ENCODE data around the gene CELF1. TPM values are rescaled to one million over a fixed set of nuclear protein-coding genes. Genes with fewer than 3 reads are reported as not detected.
"Not testable (repeated sequence)": the region's sequence is repeated elsewhere in the genome, so short reads cannot be mapped to it uniquely, and the experiment has no call there.

Gene CELF1
- total RNA-seq, 1 donor from 2014 or later: 97.5 TPM

- DNase-seq (no peak), ATAC-seq (no peak)
- Histone ChIP-seq H3K27me3 (no peaks in the 10 kb centered on the region), H3K4me1 (peaks cover under 1% of the 10 kb centered on the region), H3K4me3 (no peak overlapping the region), H3K36me3 (no peaks in the 10 kb centered on the region), H3K9me3 (no peaks in the 10 kb centered on the region), H3K27ac (no peak overlapping the region)
- intact Hi-C loops (cut with DNase I): no loop called here
- TF ChIP-seq, protein P1, sequence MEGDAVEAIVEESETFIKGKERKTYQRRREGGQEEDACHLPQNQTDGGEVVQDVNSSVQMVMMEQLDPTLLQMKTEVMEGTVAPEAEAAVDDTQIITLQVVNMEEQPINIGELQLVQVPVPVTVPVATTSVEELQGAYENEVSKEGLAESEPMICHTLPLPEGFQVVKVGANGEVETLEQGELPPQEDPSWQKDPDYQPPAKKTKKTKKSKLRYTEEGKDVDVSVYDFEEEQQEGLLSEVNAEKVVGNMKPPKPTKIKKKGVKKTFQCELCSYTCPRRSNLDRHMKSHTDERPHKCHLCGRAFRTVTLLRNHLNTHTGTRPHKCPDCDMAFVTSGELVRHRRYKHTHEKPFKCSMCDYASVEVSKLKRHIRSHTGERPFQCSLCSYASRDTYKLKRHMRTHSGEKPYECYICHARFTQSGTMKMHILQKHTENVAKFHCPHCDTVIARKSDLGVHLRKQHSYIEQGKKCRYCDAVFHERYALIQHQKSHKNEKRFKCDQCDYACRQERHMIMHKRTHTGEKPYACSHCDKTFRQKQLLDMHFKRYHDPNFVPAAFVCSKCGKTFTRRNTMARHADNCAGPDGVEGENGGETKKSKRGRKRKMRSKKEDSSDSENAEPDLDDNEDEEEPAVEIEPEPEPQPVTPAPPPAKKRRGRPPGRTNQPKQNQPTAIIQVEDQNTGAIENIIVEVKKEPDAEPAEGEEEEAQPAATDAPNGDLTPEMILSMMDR (IDR thresholded peaks at IDR 0.05): no peak
These were observed 5.8 kb upstream of the CELF1 start for GRCh38 chr11:47558695-47559094.

GRCh38 chr11:47557004-47557403 lies 4.1 kb upstream of the CELF1 start:
- H3K4me3 ChIP-seq; H3K27ac ChIP-seq; H3K36me3 ChIP-seq; ATAC-seq; H3K4me1 ChIP-seq; intact Hi-C loops (cut with DNase I); H3K27me3 ChIP-seq; H3K9me3 ChIP-seq; DNase-seq: not testable (repeated sequence)

DNA sequence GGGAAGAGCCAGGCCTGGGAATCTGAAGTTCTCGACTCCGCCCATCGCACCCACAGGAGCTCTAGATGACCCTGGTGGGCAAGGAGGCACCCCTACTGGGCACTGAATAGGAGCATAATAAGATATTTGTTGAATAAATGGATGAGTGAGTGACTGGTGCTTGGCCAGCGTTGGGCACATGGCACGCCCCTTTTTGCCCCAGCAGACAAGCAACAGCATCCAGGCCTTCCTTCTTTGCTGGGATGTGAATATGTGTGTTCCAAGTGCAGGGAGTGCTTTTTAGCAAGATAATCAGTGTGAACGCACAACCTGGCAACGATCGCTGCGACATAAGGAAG lies 443 bp upstream of the CELF1 start:
- peak overlapping the region; percentile 94 for H3K4me3 ChIP-seq
- TF ChIP-seq, protein P1 (IDR thresholded peaks at IDR 0.05): no peak
- intact Hi-C loops (cut with DNase I): no loop called here
- H3K27ac ChIP-seq: peak overlapping the region; percentile 74
- peaks cover 38% of the 10 kb centered on the region for H3K4me1 ChIP-seq
- no peaks in the 10 kb centered on the region for H3K36me3 ChIP-seq
- H3K27me3 ChIP-seq: no peaks in the 10 kb centered on the region
- DNase-seq (no peak), ATAC-seq (peak; percentile 36)
- H3K9me3 ChIP-seq: no peaks in the 10 kb centered on the region

GRCh38 chr11:47552056-47552565 lies 821 bp downstream of the CELF1 start:
- H3K4me3 ChIP-seq: peak overlapping the region; percentile 94
- H3K27ac ChIP-seq: peak overlapping the region; percentile 93
- DNase-seq (peak; percentile 72), ATAC-seq (peak; percentile 17)
- H3K36me3 ChIP-seq: no peaks in the 10 kb centered on the region
- TF ChIP-seq, protein P1 (IDR thresholded peaks at IDR 0.05): no peak
- H3K27me3 ChIP-seq: no peaks in the 10 kb centered on the region
- intact Hi-C loops (cut with DNase I): no loop called here
- peaks cover 50% of the 10 kb centered on the region for H3K4me1 ChIP-seq
- no peaks in the 10 kb centered on the region for H3K9me3 ChIP-seq

DNA sequence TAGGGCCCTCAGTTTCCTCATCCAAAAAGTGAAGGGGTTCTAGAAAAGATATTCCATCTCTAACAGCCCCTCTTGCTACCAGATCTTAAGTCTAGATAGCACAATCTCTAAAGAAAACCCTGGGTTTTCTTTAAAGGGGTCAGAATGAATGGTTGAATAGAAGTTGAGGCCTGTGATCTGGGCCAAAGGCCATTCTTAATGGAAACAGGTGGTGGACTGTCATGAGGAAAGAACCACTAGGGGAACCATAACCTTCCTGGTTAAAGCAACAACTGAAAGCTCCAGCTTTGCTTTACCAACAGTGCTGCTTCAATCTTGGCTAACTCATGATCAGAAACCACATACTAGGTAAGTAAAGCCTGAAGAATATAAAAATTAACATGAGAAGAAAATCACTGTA lies 1.8 kb downstream of the CELF1 start:
- H3K36me3 ChIP-seq: no peaks in the 10 kb centered on the region
- H3K27ac ChIP-seq: peak overlapping the region; percentile 93
- DNase-seq (no peak), ATAC-seq (no peak)
- peak overlapping the region; percentile 94 for H3K4me3 ChIP-seq
- no peaks in the 10 kb centered on the region for H3K9me3 ChIP-seq
- H3K27me3 ChIP-seq: no peaks in the 10 kb centered on the region
- peaks cover 55% of the 10 kb centered on the region for H3K4me1 ChIP-seq
- TF ChIP-seq, protein P1 (IDR thresholded peaks at IDR 0.05): peak; percentile 14
- intact Hi-C loops (cut with DNase I): no loop called here

DNA sequence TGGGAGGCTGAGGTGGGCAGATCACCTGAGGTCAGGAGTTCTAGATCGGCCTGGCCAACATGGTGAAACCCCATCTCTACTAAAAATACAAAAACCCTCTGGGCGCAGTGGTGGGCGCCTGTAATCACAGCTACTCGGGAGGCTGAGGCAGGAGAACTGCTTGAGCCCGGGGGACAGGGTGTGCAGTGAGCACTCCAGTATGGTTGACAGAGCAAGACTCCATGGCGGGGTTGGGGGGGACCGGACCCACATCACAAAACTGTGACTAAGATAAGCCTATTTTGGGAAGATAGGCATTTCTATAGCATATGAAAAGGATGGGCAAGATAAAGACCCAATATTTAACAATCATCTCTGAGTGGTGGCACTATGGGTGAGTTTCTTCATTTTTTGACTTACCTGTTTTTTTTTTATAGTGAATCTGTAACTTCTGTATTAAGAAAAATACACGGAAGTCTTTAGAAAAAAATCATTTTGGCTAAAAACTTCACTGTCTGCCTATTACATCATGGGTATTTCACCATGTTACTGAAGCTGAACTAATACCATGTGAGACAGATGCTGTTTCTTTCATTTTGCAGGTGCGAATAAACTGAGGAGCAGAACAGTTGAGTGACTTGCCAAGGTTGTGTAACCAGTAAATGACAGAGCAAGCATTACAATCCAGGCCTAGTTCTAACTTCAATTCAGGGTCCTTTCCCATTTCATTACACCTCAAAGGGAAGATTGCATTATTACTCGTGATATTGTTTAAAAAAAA lies 2.5 kb downstream of the CELF1 start:
- Histone ChIP-seq H3K4me3 (peak overlapping the region; percentile 94), H3K36me3 (no peaks in the 10 kb centered on the region), H3K9me3 (no peaks in the 10 kb centered on the region), H3K4me1 (peaks cover 55% of the 10 kb centered on the region), H3K27me3 (no peaks in the 10 kb centered on the region), H3K27ac (peak overlapping the region; percentile 93)
- intact Hi-C loops (cut with DNase I): no loop called here
- no peak for ATAC-seq
- no peak for DNase-seq
- TF ChIP-seq, protein P1 (IDR thresholded peaks at IDR 0.05): no peak

DNA sequence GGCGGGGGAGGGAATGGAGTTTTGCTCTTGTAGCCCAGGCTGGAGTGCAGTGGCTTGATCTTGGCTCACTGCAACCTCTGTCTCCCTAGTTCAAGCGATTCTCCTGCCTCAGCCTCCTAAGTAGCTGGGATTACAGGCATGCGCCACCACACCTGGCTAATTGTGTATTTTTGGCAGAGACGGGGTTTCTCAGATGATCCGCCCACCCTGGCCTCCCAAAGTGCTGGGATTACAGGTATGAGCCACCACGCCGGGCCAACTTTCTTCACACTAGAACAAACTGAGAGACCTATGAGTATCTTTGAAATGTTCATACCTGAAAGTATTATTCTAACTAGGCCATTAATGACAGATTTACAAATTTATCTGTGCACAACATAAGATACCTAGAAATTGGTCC lies 6.7 kb downstream of the CELF1 start:
- H3K4me3 ChIP-seq; H3K27me3 ChIP-seq; H3K27ac ChIP-seq; H3K9me3 ChIP-seq; ATAC-seq; intact Hi-C loops (cut with DNase I); DNase-seq; H3K36me3 ChIP-seq: not testable (repeated sequence)
- H3K4me1 ChIP-seq: peaks cover 56% of the 10 kb centered on the region

Data from upper lobe of right lung (tissue), 1 donor.